ENCODE data around the gene PEAK1.

DNA sequence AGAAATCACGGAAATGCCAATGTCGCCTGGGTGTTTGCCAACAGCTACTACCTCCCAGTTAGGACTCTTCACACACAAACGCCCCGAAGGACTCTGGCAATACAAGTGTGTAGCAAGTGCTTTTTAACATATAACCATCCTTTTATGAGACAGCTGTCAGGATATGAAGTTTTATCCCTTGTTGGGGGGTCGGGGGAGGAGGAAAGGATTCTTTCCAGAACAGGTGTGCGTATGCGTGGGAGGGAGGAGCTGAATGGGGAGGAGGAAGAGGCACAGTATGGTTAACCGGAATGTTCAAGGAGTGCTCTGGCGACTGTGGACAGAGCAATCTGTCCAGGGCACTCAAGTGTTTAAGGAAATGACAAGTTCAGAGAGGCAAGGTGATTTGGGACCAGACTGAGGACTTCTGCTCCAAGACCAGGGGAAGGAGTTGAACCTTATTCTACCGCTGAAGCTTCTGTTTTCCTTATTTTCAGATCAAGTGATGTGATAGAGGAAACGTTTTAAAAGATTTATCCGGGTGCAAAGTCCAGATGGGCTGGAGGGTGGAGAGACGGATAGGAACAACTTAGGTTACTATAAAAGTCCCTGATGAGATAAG, 350.3 kb downstream of the PEAK1 start:
- TF ChIP-seq CTCF (IDR thresholded peaks at IDR 0.05) (no peak), POLR2A (IDR thresholded peaks at IDR 0.05) (peak; percentile 79), EP300 (IDR thresholded peaks at IDR 0.05; ENCODE audit: low read depth) (no peak), POLR2AphosphoS5 (IDR thresholded peaks at IDR 0.05) (peak in 2 of 3 donors; percentile 55 to 75)
